Hepatic stellate cell (primary cell): ENCODE measurements around the gene RAB25.

Experiments used
- DNase-seq: peaks from one replicate; pipeline ENCODE4 v3.0.0; 2011; ENCODE audit warnings: low spot score

The RAB25 gene

DNA sequence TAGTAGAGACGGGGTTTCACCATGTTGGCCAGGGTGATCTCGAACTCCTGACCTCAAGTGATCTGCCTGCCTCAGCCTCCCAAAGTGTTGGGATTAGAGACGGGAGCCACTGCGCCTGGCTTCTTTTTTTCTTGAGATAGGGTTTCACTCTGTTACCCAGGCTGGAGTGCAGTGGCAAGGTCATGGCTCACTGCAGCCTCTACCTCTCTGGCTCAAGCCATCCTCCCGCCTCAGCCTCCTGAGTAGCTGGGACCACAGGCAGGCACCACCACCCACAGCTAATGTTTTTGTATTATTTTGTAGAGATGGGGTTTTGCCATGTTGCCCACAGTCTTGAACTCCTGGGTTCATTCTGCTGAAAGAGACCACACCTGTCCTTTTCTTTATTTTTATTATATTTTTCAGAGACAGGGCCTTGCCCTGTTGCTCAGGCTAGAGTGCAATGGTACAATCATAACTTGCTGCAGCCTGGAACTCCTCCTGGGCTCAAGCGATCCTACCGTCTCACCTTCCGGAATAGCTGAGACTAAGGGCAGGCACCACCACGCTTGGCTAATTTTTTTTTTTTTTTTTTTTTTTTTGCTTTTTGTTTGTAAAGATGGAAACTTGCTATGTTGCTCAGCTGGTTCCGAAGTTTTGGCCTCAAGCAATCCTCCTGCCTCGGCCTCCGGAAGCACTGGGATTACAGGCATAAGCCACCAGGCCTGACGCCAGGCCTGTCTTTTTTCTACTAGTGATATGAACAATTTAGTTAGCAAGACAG is 56.6 kb downstream of the RAB25 start:
- no peak for DNase-seq

DNA sequence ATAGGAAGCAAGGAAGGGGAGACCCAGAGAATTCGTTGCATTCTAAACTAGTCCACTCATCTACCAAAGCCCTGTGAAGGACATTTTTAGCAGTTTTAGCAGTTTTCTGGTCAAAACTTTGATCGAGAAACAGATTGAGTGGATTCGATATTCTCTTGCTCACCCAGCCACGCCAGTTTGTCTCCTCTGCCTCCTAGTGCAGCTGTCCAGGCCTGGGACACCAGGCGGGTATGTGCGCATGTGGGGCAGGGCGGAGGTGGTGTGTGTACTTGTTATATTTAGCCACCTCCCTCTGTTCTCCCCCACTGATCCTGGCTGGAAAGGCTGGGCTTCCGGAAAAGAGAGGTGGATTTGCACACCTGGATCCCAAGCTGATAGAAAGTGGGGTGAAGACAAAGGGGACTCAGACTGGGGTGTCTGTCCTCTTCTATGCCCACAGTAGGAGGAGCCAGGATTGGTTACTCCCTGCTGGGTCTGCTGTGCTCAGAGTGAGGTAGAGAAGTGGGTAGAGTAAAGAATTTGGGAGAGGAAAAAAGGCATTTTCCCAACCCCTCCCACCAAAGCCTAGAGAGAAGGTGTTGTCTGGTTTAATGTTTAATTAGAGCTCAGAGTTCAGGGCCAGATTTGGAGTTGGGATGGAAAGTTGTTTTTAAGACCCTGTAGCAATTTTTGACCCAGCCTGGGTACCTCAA is 57.4 kb downstream of the RAB25 start:
- DNase-seq, result no peak

DNA sequence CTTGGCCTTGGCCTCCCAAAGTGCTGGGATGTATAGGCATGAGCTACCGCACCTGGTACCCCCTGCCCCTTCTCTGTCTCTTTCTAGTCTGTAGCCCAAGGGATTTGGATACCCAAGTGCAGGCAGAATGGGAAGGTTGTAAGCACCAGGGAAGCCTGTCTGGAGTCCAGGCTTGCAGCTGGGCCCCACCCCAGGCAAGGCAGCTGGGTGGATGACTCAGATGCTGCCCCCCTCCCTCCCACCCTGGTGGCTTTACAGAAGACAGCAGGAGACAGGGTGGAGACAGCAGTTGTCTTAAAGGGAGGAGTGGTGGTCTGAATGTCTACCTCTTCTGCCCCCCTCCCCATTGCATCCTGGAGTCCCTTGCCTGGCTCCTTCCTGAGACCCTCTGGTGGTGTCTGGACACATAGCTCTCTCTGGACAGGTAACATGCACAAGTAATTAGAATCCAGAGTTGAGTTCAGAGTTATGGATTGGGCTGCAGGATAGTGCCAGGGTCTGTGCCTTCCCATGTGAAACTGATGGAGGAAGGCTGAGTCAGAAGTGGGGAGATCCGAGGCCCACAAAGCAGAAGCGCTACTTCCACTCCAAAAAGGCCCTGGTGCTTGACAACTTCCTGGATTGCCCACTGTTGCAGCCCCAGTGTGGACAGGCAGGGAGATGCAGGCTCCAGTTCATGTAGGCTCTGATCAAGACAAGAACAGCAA is 58.7 kb downstream of the RAB25 start:
- DNase-seq, result peak; percentile 78
